Breast epithelium (tissue), 3 donors: ENCODE results near the gene SDHAF1.

Experiments
- POLR2A ChIP-seq: fragments of 450-650 bp; IDR thresholded peaks from one replicate; pipeline ENCODE4 v1.6.1; 2016; ENCODE audit warnings: antibody characterized with exemption, mild to moderate bottlenecking, moderate library complexity
- POLR2AphosphoS5 ChIP-seq, 3 donors: sonication (generic); formaldehyde crosslinking; IDR thresholded peaks; one replicate each; pipeline ENCODE4 v1.6.1; 2017; ENCODE audit warnings: antibody characterized with exemption in 3 of 3
- TF ChIP-seq, protein P1 (sequence below), 3 donors: fragments of 450-650 bp; IDR thresholded peaks; one replicate each; pipeline ENCODE4 v1.5.1; 2016 to 2017; ENCODE audit warnings: antibody characterized with exemption in 3 of 3, mild to moderate bottlenecking in 3 of 3, moderate library complexity in 3 of 3

DNA sequence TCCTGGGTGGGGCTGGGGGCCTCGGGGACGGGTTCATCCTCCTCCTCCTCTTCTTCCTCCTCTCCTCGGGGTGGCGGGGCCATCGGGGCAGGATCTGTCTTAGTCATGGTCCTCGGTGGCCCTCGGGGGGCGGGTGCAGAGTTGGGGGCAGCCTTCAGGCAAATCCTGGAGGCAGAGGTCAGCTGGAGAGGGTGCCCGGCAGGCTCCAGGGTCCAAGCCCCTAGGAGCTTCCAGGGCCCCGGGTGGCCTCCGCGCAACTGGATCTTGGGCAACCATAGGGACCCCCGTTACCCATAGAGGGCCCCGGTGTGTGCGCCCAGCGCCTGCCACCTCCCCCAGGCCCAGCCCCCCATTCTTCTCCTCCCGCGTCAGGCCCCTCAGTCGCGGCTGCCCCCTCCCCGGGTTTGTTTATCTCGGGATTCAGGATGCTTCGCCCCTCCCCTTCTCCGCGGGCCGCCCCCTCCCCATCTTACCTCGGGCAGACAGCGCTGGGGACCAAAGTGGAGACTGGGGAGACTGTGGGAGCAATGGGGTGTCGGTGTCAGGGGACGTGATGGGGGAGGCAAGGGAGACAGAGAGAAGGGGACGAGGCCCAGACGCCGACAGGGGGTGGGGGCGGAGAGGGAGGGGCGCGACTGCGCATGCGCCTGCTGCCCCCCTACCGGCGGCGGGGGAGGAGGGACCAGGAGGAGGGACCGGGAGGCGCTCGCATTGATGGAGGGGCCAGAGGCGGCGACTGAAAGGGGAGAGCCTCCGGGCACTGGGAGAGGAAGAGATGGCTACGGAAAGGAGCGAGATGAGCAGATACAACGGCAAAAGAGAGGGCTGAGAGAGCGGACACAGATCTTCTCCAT is 37.5 kb downstream of the SDHAF1 start, which contains the start of gene CLIP3:
- TF ChIP-seq POLR2A (no peak), POLR2AphosphoS5 (IDR thresholded peaks at IDR 0.05) (no peak)
- TF ChIP-seq, protein P1, sequence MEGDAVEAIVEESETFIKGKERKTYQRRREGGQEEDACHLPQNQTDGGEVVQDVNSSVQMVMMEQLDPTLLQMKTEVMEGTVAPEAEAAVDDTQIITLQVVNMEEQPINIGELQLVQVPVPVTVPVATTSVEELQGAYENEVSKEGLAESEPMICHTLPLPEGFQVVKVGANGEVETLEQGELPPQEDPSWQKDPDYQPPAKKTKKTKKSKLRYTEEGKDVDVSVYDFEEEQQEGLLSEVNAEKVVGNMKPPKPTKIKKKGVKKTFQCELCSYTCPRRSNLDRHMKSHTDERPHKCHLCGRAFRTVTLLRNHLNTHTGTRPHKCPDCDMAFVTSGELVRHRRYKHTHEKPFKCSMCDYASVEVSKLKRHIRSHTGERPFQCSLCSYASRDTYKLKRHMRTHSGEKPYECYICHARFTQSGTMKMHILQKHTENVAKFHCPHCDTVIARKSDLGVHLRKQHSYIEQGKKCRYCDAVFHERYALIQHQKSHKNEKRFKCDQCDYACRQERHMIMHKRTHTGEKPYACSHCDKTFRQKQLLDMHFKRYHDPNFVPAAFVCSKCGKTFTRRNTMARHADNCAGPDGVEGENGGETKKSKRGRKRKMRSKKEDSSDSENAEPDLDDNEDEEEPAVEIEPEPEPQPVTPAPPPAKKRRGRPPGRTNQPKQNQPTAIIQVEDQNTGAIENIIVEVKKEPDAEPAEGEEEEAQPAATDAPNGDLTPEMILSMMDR (IDR thresholded peaks at IDR 0.05): no peak
